RWPE2 (cell line): Measurements from ENCODE around the gene SERP2.

Experiments used
- ATAC-seq: fragments of 200-7000 bp; cut with Tn5 transposase; 3 replicates; pipeline ENCODE4 v1.9.1; 2021; ENCODE audit warnings: low read depth
- DNase-seq: peaks from one replicate; pipeline ENCODE4 v3.0.0-alpha.2; 2020; ENCODE audit warnings: low spot score
- H3K27ac ChIP-seq: fragments of 450-650 bp; 2 replicates; pipeline ENCODE4 v1.5.1; 2017; ENCODE audit warnings: mild to moderate bottlenecking; ENCODE audit not compliant: poor library complexity, severe bottlenecking
- H3K27me3 ChIP-seq: fragments of 250-450 bp; sonication (Bioruptor Pico); 2 replicates; pipeline ENCODE4 v1.5.1; 2021; ENCODE audit warnings: mild to moderate bottlenecking, moderate library complexity; ENCODE audit not compliant: insufficient read depth, poor library complexity, severe bottlenecking
- H3K36me3 ChIP-seq: fragments of 250-450 bp; sonication (Bioruptor Pico); 2 replicates; pipeline ENCODE4 v1.5.1; 2020; ENCODE audit warnings: low read depth, mild to moderate bottlenecking, moderate library complexity
- H3K4me1 ChIP-seq: fragments of 250-450 bp; sonication (Bioruptor Pico); 2 replicates; pipeline ENCODE4 v1.5.1; 2021; ENCODE audit warnings: mild to moderate bottlenecking, moderate library complexity; ENCODE audit not compliant: insufficient read depth, poor library complexity, severe bottlenecking
- H3K4me3 ChIP-seq: fragments of 250-450 bp; sonication (Bioruptor Pico); 2 replicates; pipeline ENCODE4 v1.5.1; 2021; ENCODE audit warnings: mild to moderate bottlenecking, moderate library complexity; ENCODE audit not compliant: severe bottlenecking
- H3K9me3 ChIP-seq: fragments of 250-450 bp; sonication (Bioruptor Pico); 2 replicates; pipeline ENCODE4 v1.5.1; 2021; ENCODE audit warnings: mild to moderate bottlenecking, moderate library complexity; ENCODE audit not compliant: severe bottlenecking
- CTCF ChIP-seq: fragments of 450-650 bp; IDR thresholded peaks from one replicate; pipeline ENCODE4 v1.5.1; 2017; ENCODE audit warnings: mild to moderate bottlenecking, moderate library complexity; ENCODE audit not compliant: poor library complexity, severe bottlenecking

The SERP2 gene

GRCh38 chr13:44347949-44348348, 25.7 kb upstream of the SERP2 start:
- Histone ChIP-seq H3K36me3 (no peaks in the 10 kb centered on the region), H3K27ac (no peak overlapping the region), H3K4me1 (peaks cover 5% of the 10 kb centered on the region), H3K9me3 (peaks cover 2% of the 10 kb centered on the region), H3K27me3 (no peaks in the 10 kb centered on the region), H3K4me3 (no peak overlapping the region)
- ATAC-seq (no peak), DNase-seq (no peak)
- TF ChIP-seq CTCF, result no peak

- H3K27me3 ChIP-seq, result no peaks in the 10 kb centered on the region
- no peaks in the 10 kb centered on the region for H3K36me3 ChIP-seq
- DNase-seq, result no peak
- peaks cover 5% of the 10 kb centered on the region for H3K4me1 ChIP-seq
- no peak overlapping the region for H3K27ac ChIP-seq
- H3K9me3 ChIP-seq, result peaks cover under 1% of the 10 kb centered on the region
- ATAC-seq, result no peak
- H3K4me3 ChIP-seq, result no peak overlapping the region
- no peak for TF ChIP-seq CTCF
Measured at GRCh38 chr13:44350775-44351504, 22.7 kb upstream of the SERP2 start.

- H3K9me3 ChIP-seq, result no peaks in the 10 kb centered on the region
- TF ChIP-seq CTCF, result no peak
- H3K27ac ChIP-seq, result no peak overlapping the region
- no peak overlapping the region for H3K4me3 ChIP-seq
- ATAC-seq (no peak), DNase-seq (no peak)
- H3K36me3 ChIP-seq, result no peaks in the 10 kb centered on the region
- H3K4me1 ChIP-seq, result peaks cover 5% of the 10 kb centered on the region
- H3K27me3 ChIP-seq, result no peaks in the 10 kb centered on the region
Measured at GRCh38 chr13:44351505-44351854, 22.1 kb upstream of the SERP2 start.

- H3K27ac ChIP-seq, result no peak overlapping the region
- H3K36me3 ChIP-seq, result no peaks in the 10 kb centered on the region
- H3K4me1 ChIP-seq, result peaks cover 4% of the 10 kb centered on the region
- no peak overlapping the region for H3K4me3 ChIP-seq
- no peaks in the 10 kb centered on the region for H3K27me3 ChIP-seq
- no peak for ATAC-seq
- DNase-seq, result no peak
- no peak for TF ChIP-seq CTCF
- H3K9me3 ChIP-seq, result no peaks in the 10 kb centered on the region
Measured at GRCh38 chr13:44352202-44352601, 21.4 kb upstream of the SERP2 start.

- no peak for TF ChIP-seq CTCF
- H3K9me3 ChIP-seq, result no peaks in the 10 kb centered on the region
- no peak for DNase-seq
- H3K27ac ChIP-seq, result no peak overlapping the region
- H3K4me1 ChIP-seq, result no peaks in the 10 kb centered on the region
- H3K27me3 ChIP-seq, result no peaks in the 10 kb centered on the region
- H3K4me3 ChIP-seq, result no peak overlapping the region
- ATAC-seq, result no peak
- H3K36me3 ChIP-seq, result no peaks in the 10 kb centered on the region
Measured at GRCh38 chr13:44352671-44353070, 21.0 kb upstream of the SERP2 start.
